ENCODE data around the gene RAD54L2.
"Not testable (repeated sequence)": the region's sequence is repeated elsewhere in the genome, so short reads cannot be mapped to it uniquely, and the experiment has no call there.

The RAD54L2 gene

GRCh38 chr3:51508255-51508654 is 30.3 kb upstream of the RAD54L2 start:
- H3K27ac ChIP-seq: no peak overlapping the region
- TF ChIP-seq ZFX (IDR thresholded peaks at IDR 0.05): no peak
- no peak for TF ChIP-seq CTCF (conservative IDR thresholded peaks at IDR 0.05)

- H3K27ac ChIP-seq: no peak overlapping the region
- TF ChIP-seq CTCF (conservative IDR thresholded peaks at IDR 0.05) (no peak), ZFX (IDR thresholded peaks at IDR 0.05) (no peak)
These were observed 27.5 kb upstream of the RAD54L2 start for GRCh38 chr3:51510996-51511395.

GRCh38 chr3:51514210-51514609 is 24.3 kb upstream of the RAD54L2 start:
- no peak overlapping the region for H3K27ac ChIP-seq
- TF ChIP-seq CTCF (conservative IDR thresholded peaks at IDR 0.05) (no peak), ZFX (IDR thresholded peaks at IDR 0.05) (no peak)

GRCh38 chr3:51519848-51520247 is 18.7 kb upstream of the RAD54L2 start:
- no peak overlapping the region for H3K27ac ChIP-seq
- TF ChIP-seq CTCF (conservative IDR thresholded peaks at IDR 0.05) (no peak), ZFX (IDR thresholded peaks at IDR 0.05) (no peak)

GRCh38 chr3:51520906-51521730 is 17.4 kb upstream of the RAD54L2 start:
- H3K27ac ChIP-seq: not testable (repeated sequence)

- H3K27ac ChIP-seq: no peak overlapping the region
- no peak for TF ChIP-seq ZFX (IDR thresholded peaks at IDR 0.05)
- TF ChIP-seq CTCF (conservative IDR thresholded peaks at IDR 0.05): no peak
These were observed 16.1 kb upstream of the RAD54L2 start for GRCh38 chr3:51522273-51522962.

- H3K27ac ChIP-seq: not testable (repeated sequence)
These were observed 13.6 kb upstream of the RAD54L2 start for GRCh38 chr3:51524874-51525273.

- no peak for TF ChIP-seq CTCF (conservative IDR thresholded peaks at IDR 0.05)
- TF ChIP-seq ZFX (IDR thresholded peaks at IDR 0.05): no peak
- H3K27ac ChIP-seq: no peak overlapping the region
These were observed 8.0 kb upstream of the RAD54L2 start for GRCh38 chr3:51530485-51530884.
